ENCODE data around the gene IQGAP3.

DNA sequence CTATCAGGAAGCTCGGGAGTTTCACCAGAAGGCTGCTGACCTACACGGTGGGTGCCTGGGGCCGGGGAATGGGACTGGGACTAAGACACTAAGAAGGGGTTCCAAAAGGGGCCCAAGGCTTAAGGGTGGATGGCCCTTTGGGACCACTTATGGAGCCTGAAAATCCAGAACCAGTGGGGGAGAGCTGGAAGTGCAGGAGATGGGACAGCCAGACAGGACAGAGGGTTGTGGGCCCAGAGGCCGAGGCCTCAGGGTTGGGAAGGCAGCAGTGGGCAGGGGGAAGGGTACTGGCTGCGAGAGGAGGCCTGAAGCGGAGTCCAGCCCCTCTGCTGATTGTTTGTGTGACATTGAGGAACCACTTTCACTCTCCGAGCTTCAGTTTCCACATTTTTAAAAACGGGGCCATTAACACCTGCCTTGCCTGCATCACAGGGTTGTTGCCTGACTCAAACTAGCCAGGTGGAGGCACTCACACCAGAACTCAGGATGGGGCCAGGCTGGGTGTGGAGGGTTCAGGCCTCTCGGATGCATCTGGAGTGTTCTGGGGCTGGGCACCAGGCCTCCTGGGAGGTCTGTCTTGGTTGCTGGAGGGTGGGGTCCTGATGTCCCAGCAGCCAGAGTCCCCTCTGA, 10.1 kb upstream of the IQGAP3 start:
- TF ChIP-seq CTCF (IDR thresholded peaks at IDR 0.05) (no peak), POLR2AphosphoS5 (IDR thresholded peaks at IDR 0.05) (no peak), POLR2A (IDR thresholded peaks at IDR 0.05) (no peak)
